ENCODE results near the gene SMC5. TPM values are rescaled to one million over a fixed set of nuclear protein-coding genes. Genes with fewer than 3 reads are reported as not detected.

Gene SMC5
- total RNA-seq, 1 experiment from 2014 or later: 23.9 TPM

Other genes starting within 250 kb of the SMC5 start
- gene MAMDC2, start 215.1 kb upstream of the SMC5 start, total RNA-seq (2014; rRNA removed; shearing (Covaris generic)): not detected in 2 replicates
- 14.9 and 18.1 TPM in 2 replicates for gene KLF9, start 155.7 kb downstream of the SMC5 start, total RNA-seq (2014; rRNA removed; shearing (Covaris generic))

Data from RPMI7951 (cell line).